SKM-1 treated with dmso at 0.1 percent for 144 hours (cell line): ENCODE measurements around the gene MAMLD1.
A peak's percentile ranks its signal among the peaks of the same experiment; 100 is the strongest.

Experiments used
- DNase-seq: peaks from one replicate; lab custom pipeline; 2025; ENCODE audit not compliant: unreplicated experiment; lab: John Stamatoyannopoulos, UW

Gene MAMLD1

GRCh38 chrX:150377005-150377404 lies 13.9 kb downstream of the MAMLD1 start:
- DNase-seq, result no peak

GRCh38 chrX:150405006-150405405 lies 41.9 kb downstream of the MAMLD1 start:
- DNase-seq, result no peak

- DNase-seq, result no peak
Measured at GRCh38 chrX:150405576-150405975, 42.5 kb downstream of the MAMLD1 start.

GRCh38 chrX:150406596-150406995 lies 43.5 kb downstream of the MAMLD1 start:
- DNase-seq, result no peak

- DNase-seq, result no peak
Measured at GRCh38 chrX:150408007-150408406, 44.9 kb downstream of the MAMLD1 start.

- no peak for DNase-seq
Measured at GRCh38 chrX:150408561-150408960, 45.4 kb downstream of the MAMLD1 start.

- no peak for DNase-seq
Measured at GRCh38 chrX:150409486-150409885, 46.4 kb downstream of the MAMLD1 start.

GRCh38 chrX:150409964-150410363 lies 46.8 kb downstream of the MAMLD1 start:
- no peak for DNase-seq

GRCh38 chrX:150410513-150410912 lies 47.4 kb downstream of the MAMLD1 start:
- no peak for DNase-seq

- DNase-seq, result no peak
Measured at GRCh38 chrX:150411656-150412055, 48.5 kb downstream of the MAMLD1 start.

- DNase-seq, result no peak
Measured at GRCh38 chrX:150414228-150414627, 51.1 kb downstream of the MAMLD1 start.

- no peak for DNase-seq
Measured at GRCh38 chrX:150416469-150416868, 53.4 kb downstream of the MAMLD1 start.

- DNase-seq, result no peak
Measured at GRCh38 chrX:150421816-150422215, 58.7 kb downstream of the MAMLD1 start.

GRCh38 chrX:150429594-150429993 lies 66.5 kb downstream of the MAMLD1 start:
- DNase-seq, result peak; percentile 59

- no peak for DNase-seq
Measured at GRCh38 chrX:150436195-150436594, 73.1 kb downstream of the MAMLD1 start.

- no peak for DNase-seq
Measured at GRCh38 chrX:150438165-150438564, 75.0 kb downstream of the MAMLD1 start.

GRCh38 chrX:150446151-150446550 lies 83.0 kb downstream of the MAMLD1 start:
- DNase-seq, result peak; percentile 38

- DNase-seq, result no peak
Measured at GRCh38 chrX:150446995-150447394, 83.9 kb downstream of the MAMLD1 start.

GRCh38 chrX:150449313-150449712 lies 86.2 kb downstream of the MAMLD1 start:
- no peak for DNase-seq

- no peak for DNase-seq
Measured at GRCh38 chrX:150450519-150451177, 87.5 kb downstream of the MAMLD1 start.

- no peak for DNase-seq
Measured at GRCh38 chrX:150451953-150452352, 88.8 kb downstream of the MAMLD1 start.

- no peak for DNase-seq
Measured at GRCh38 chrX:150454083-150454482, 91.0 kb downstream of the MAMLD1 start.

- no peak for DNase-seq
Measured at GRCh38 chrX:150454508-150455214, 91.5 kb downstream of the MAMLD1 start.
